ENCODE data around the gene NRBP1.

NRBP1 gene

GRCh38 chr2:27431395-27431794, 3.0 kb downstream of the NRBP1 start:
- no peak overlapping the region for H4K91ac ChIP-seq (ENCODE audit: low read length)
- H3K23ac ChIP-seq (ENCODE audit: low read length in 2 of 2), result no peak overlapping the region
- H3K4me2 ChIP-seq (ENCODE audit: low read length, poor library complexity, severe bottlenecking), result no peak overlapping the region
- no peak overlapping the region for H2BK5ac ChIP-seq (ENCODE audit: low read depth, low read length, poor library complexity, severe bottlenecking)
- peak; percentile 71 for DNase-seq
- H3K9me3 ChIP-seq (ENCODE audit: control insufficient read depth, low read length), result no peaks in the 10 kb centered on the region
- no peak overlapping the region for H3K27ac ChIP-seq (ENCODE audit: low read length, poor library complexity, severe bottlenecking)
- no peak overlapping the region for H3K18ac ChIP-seq (ENCODE audit: low read depth in 1 of 2, low read length in 2 of 2)
- H4K8ac ChIP-seq (ENCODE audit: low read length), result no peak overlapping the region
- no peak overlapping the region for H2AK5ac ChIP-seq (ENCODE audit: low read length, severe bottlenecking)
- peak overlapping the region in 1 of 2 experiments; percentile 46 for H3K4ac ChIP-seq (ENCODE audit: low read depth in 1 of 2, low read length in 2 of 2)
- H3K79me1 ChIP-seq (replicated peaks; ENCODE audit: low read length, poor library complexity, severe bottlenecking), result peaks cover 21% of the 10 kb centered on the region
- H3K27me3 ChIP-seq (ENCODE audit: control insufficient read depth in 1 of 2, insufficient read depth in 1 of 2, low read length in 2 of 2), result no peaks in the 10 kb centered on the region
- no peak overlapping the region for H2BK15ac ChIP-seq (ENCODE audit: low read depth, poor library complexity, severe bottlenecking)
- H2BK120ac ChIP-seq (ENCODE audit: low read depth, low read length), result no peak overlapping the region
- H3K36me3 ChIP-seq (ENCODE audit: control insufficient read depth in 1 of 2, insufficient read depth in 2 of 2, low read depth in 1 of 2, low read length in 2 of 2), result peaks cover 23 to 35% of the 10 kb centered on the region in 2 experiments
- H2BK12ac ChIP-seq (ENCODE audit: low read length in 2 of 2), result peak overlapping the region in 1 of 2 experiments; percentile 32
- peak overlapping the region; percentile 20 for H3K9ac ChIP-seq (ENCODE audit: low read length)
- no peak overlapping the region for H3K4me3 ChIP-seq (ENCODE audit: insufficient read depth in 1 of 2, low read depth in 1 of 2, low read length in 2 of 2)
- no peak overlapping the region for H2AFZ ChIP-seq (ENCODE audit: low read depth, low read length)
- H3K14ac ChIP-seq (ENCODE audit: low read length in 2 of 2), result no peak overlapping the region
- H3K4me1 ChIP-seq (ENCODE audit: control insufficient read depth, insufficient read depth, low read depth, low read length), result peaks cover 7% of the 10 kb centered on the region

DNA sequence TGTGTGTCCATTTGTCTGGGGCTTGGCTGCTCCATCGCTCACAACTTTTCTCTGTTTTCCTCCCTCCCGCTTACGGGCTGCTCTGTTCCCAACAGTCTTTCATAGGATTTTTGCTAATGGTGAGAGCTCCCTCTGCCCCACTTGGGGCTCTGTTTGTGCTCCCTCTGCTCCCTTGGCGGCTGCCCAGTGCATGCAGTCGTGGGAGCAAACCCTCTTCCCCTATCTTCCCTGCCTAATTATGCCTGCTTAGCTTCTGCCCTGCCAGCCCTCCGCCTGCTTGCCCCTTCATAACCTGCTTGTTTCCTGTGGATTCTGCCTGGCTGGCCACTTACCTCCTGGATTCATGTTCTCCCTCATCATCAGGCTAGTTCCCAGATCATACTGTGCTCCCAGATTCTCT, 7.2 kb downstream of the NRBP1 start:
- DNase-seq, result no peak
- Histone ChIP-seq H3K4ac (ENCODE audit: low read depth in 1 of 2, low read length in 2 of 2) (no peak overlapping the region), H3K27me3 (ENCODE audit: control insufficient read depth in 1 of 2, insufficient read depth in 1 of 2, low read length in 2 of 2) (no peaks in the 10 kb centered on the region)

DNA sequence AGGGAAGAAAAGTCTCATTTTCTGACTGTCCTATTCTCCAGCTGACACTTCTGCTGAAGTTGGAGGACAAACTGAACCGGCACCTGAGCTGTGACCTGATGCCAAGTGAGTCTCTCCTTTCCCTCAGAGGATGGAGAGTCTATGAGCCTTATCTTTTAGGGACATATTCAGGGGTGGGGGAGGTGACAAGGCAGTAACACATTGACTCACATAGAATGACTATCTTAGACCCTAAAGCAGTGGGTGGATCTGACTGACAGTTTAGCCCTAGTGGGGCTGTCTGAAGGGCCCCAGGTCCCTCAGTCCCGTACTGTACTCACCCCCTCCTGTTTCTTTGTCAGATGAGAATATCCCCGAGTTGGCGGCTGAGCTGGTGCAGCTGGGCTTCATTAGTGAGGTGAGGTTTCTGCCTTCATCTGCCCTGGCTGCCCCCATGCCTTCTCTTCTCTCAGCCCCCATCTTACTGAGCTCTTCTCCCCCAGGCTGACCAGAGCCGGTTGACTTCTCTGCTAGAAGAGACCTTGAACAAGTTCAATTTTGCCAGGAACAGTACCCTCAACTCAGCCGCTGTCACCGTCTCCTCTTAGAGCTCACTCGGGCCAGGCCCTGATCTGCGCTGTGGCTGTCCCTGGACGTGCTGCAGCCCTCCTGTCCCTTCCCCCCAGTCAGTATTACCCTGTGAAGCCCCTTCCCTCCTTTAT, 12.9 kb downstream of the NRBP1 start:
- Histone ChIP-seq H3K14ac (ENCODE audit: low read length in 2 of 2) (no peak overlapping the region), H4K91ac (ENCODE audit: low read length) (no peak overlapping the region), H2AK5ac (ENCODE audit: low read length, severe bottlenecking) (no peak overlapping the region), H3K23ac (ENCODE audit: low read length in 2 of 2) (no peak overlapping the region), H3K4me3 (ENCODE audit: insufficient read depth in 1 of 2, low read depth in 1 of 2, low read length in 2 of 2) (no peak overlapping the region), H3K27ac (ENCODE audit: low read length, poor library complexity, severe bottlenecking) (no peak overlapping the region), H4K8ac (ENCODE audit: low read length) (peak overlapping the region; percentile 61), H3K18ac (ENCODE audit: low read depth in 1 of 2, low read length in 2 of 2) (no peak overlapping the region), H2BK5ac (ENCODE audit: low read depth, low read length, poor library complexity, severe bottlenecking) (no peak overlapping the region), H3K4me2 (ENCODE audit: low read length, poor library complexity, severe bottlenecking) (no peak overlapping the region), H3K4me1 (ENCODE audit: control insufficient read depth, insufficient read depth, low read depth, low read length) (peaks cover 6% of the 10 kb centered on the region), H2BK15ac (ENCODE audit: low read depth, poor library complexity, severe bottlenecking) (no peak overlapping the region), H2BK120ac (ENCODE audit: low read depth, low read length) (no peak overlapping the region), H3K9ac (ENCODE audit: low read length) (no peak overlapping the region), H2BK12ac (ENCODE audit: low read length in 2 of 2) (no peak overlapping the region), H3K36me3 (ENCODE audit: control insufficient read depth in 1 of 2, insufficient read depth in 2 of 2, low read depth in 1 of 2, low read length in 2 of 2) (peaks cover 70 to 80% of the 10 kb centered on the region in 2 experiments), H2AFZ (ENCODE audit: low read depth, low read length) (no peak overlapping the region), H3K27me3 (ENCODE audit: control insufficient read depth in 1 of 2, insufficient read depth in 1 of 2, low read length in 2 of 2) (no peaks in the 10 kb centered on the region), H3K4ac (ENCODE audit: low read depth in 1 of 2, low read length in 2 of 2) (no peak overlapping the region), H3K79me1 (replicated peaks; ENCODE audit: low read length, poor library complexity, severe bottlenecking) (peaks cover 5% of the 10 kb centered on the region), H3K9me3 (ENCODE audit: control insufficient read depth, low read length) (no peaks in the 10 kb centered on the region)
- 92% methylated on average over 9 of the region's 10 CpGs for WGBS
- DNase-seq, result no peak

More for the DNA sequence above, 7.2 kb downstream of the NRBP1 start:
- Histone ChIP-seq H2AFZ (ENCODE audit: low read depth, low read length) (no peak overlapping the region), H2BK12ac (ENCODE audit: low read length in 2 of 2) (no peak overlapping the region), H2BK5ac (ENCODE audit: low read depth, low read length, poor library complexity, severe bottlenecking) (no peak overlapping the region), H4K91ac (ENCODE audit: low read length) (no peak overlapping the region), H3K27ac (ENCODE audit: low read length, poor library complexity, severe bottlenecking) (no peak overlapping the region), H3K4me3 (ENCODE audit: insufficient read depth in 1 of 2, low read depth in 1 of 2, low read length in 2 of 2) (no peak overlapping the region), H3K23ac (ENCODE audit: low read length in 2 of 2) (no peak overlapping the region), H3K4me1 (ENCODE audit: control insufficient read depth, insufficient read depth, low read depth, low read length) (peaks cover 3% of the 10 kb centered on the region), H3K9me3 (ENCODE audit: control insufficient read depth, low read length) (no peaks in the 10 kb centered on the region), H3K14ac (ENCODE audit: low read length in 2 of 2) (no peak overlapping the region), H3K9ac (ENCODE audit: low read length) (no peak overlapping the region), H4K8ac (ENCODE audit: low read length) (no peak overlapping the region), H3K36me3 (ENCODE audit: control insufficient read depth in 1 of 2, insufficient read depth in 2 of 2, low read depth in 1 of 2, low read length in 2 of 2) (peaks cover 52 to 75% of the 10 kb centered on the region in 2 experiments), H2BK15ac (ENCODE audit: low read depth, poor library complexity, severe bottlenecking) (no peak overlapping the region), H3K18ac (ENCODE audit: low read depth in 1 of 2, low read length in 2 of 2) (no peak overlapping the region), H2BK120ac (ENCODE audit: low read depth, low read length) (no peak overlapping the region), H3K4me2 (ENCODE audit: low read length, poor library complexity, severe bottlenecking) (no peak overlapping the region), H3K79me1 (replicated peaks; ENCODE audit: low read length, poor library complexity, severe bottlenecking) (peaks cover 23% of the 10 kb centered on the region), H2AK5ac (ENCODE audit: low read length, severe bottlenecking) (no peak overlapping the region)
- 97% methylated on average over 6 of the region's 6 CpGs for WGBS

DNA sequence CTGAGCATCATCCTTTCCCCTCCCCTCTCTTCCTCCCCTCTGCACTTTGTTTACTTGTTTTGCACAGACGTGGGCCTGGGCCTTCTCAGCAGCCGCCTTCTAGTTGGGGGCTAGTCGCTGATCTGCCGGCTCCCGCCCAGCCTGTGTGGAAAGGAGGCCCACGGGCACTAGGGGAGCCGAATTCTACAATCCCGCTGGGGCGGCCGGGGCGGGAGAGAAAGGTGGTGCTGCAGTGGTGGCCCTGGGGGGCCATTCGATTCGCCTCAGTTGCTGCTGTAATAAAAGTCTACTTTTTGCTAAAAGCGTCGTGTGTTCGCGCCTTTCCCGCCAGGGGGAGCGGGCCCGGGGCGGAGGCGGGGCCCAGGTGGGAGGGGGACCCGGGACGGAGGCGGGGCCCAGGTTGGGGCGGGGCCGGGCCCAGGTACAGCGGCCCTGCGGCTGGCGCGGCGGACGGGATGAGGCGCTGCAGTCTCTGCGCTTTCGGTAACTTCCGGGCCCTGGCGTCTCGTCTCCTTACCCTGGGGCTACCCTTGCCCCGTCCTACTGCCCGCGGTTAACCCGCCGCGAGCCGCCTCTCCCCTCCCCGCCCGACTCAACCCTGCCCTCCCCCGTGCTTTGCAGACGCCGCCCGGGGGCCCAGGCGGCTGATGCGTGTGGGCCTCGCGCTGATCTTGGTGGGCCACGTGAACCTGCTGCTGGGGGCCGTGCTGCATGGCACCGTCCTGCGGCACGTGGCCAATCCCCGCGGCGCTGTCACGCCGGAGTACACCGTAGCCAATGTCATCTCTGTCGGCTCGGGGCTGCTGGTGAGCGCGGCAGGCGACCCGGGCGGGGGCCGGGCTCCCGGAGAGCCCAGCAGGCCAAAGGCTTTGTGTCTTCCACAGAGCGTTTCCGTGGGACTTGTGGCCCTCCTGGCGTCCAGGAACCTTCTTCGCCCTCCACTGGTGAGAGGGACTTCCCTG, 13.8 kb downstream of the NRBP1 start, which contains the start of gene KRTCAP3:
Gene KRTCAP3 (plus strand): TSS at position 424 of the 962 bp plus-strand sequence. CDS start 32 bp downstream, at position 456.
- Histone ChIP-seq H3K14ac (ENCODE audit: low read length in 2 of 2) (no peak within 1 kb of the TSS), H3K23ac (ENCODE audit: low read length in 2 of 2) (no peak within 1 kb of the TSS), H3K9me3 (ENCODE audit: control insufficient read depth, low read length) (no peaks in the 10 kb centered on the region), H4K8ac (ENCODE audit: low read length) (peak within 1 kb of the TSS; percentile 61), H3K4me2 (ENCODE audit: low read length, poor library complexity, severe bottlenecking) (no peak within 1 kb of the TSS), H2BK5ac (ENCODE audit: low read depth, low read length, poor library complexity, severe bottlenecking) (no peak within 1 kb of the TSS), H3K4ac (ENCODE audit: low read depth in 1 of 2, low read length in 2 of 2) (no peak within 1 kb of the TSS), H3K9ac (ENCODE audit: low read length) (no peak within 1 kb of the TSS), H3K27ac (ENCODE audit: low read length, poor library complexity, severe bottlenecking) (no peak within 1 kb of the TSS), H2BK12ac (ENCODE audit: low read length in 2 of 2) (no peak within 1 kb of the TSS), H2AFZ (ENCODE audit: low read depth, low read length) (no peak within 1 kb of the TSS), H3K18ac (ENCODE audit: low read depth in 1 of 2, low read length in 2 of 2) (no peak within 1 kb of the TSS), H3K79me1 (replicated peaks; ENCODE audit: low read length, poor library complexity, severe bottlenecking) (peaks cover under 1% of the 10 kb centered on the region), H2BK15ac (ENCODE audit: low read depth, poor library complexity, severe bottlenecking) (peak within 1 kb of the TSS; percentile 70), H2BK120ac (ENCODE audit: low read depth, low read length) (no peak within 1 kb of the TSS), H4K91ac (ENCODE audit: low read length) (no peak within 1 kb of the TSS), H3K36me3 (ENCODE audit: control insufficient read depth in 1 of 2, insufficient read depth in 2 of 2, low read depth in 1 of 2, low read length in 2 of 2) (peaks cover 63 to 75% of the 10 kb centered on the region in 2 experiments), H3K27me3 (ENCODE audit: control insufficient read depth in 1 of 2, insufficient read depth in 1 of 2, low read length in 2 of 2) (no peaks in the 10 kb centered on the region), H2AK5ac (ENCODE audit: low read length, severe bottlenecking) (no peak within 1 kb of the TSS), H3K4me3 (ENCODE audit: insufficient read depth in 1 of 2, low read depth in 1 of 2, low read length in 2 of 2) (no peak within 1 kb of the TSS), H3K4me1 (ENCODE audit: control insufficient read depth, insufficient read depth, low read depth, low read length) (peaks cover 6% of the 10 kb centered on the region)
- DNase-seq, result no peak
- WGBS, result 47% methylated on average over 71 of the region's 80 CpGs

Data from mesenchymal stem cell (in vitro differentiated cells and primary cell).